ENCODE data around the gene USP43.

The USP43 gene

GRCh38 chr17:9767432-9767991 lies 122.2 kb downstream of the USP43 start:
- H3K9me3 ChIP-seq (ENCODE audit: insufficient read depth, low read length) = no peaks in the 10 kb centered on the region
- H3K27me3 ChIP-seq (ENCODE audit: insufficient read depth, insufficient read length) = no peaks in the 10 kb centered on the region
- H3K9ac ChIP-seq (ENCODE audit: insufficient read length, low read depth) = no peak overlapping the region
- no peak overlapping the region for H3K4me3 ChIP-seq (ENCODE audit: insufficient read length, low read depth)
- no peak for TF ChIP-seq SUZ12 (IDR thresholded peaks at IDR 0.05; ENCODE audit: extremely low read depth, insufficient read depth, insufficient read length)
- TF ChIP-seq YY1 (IDR thresholded peaks at IDR 0.05; ENCODE audit: insufficient read depth, insufficient read length) = no peak
- TF ChIP-seq ZNF274 (IDR thresholded peaks at IDR 0.05; ENCODE audit: low read depth, low read length) = no peak
- H3K36me3 ChIP-seq (ENCODE audit: insufficient read depth, insufficient read length, low read length) = no peaks in the 10 kb centered on the region
- no peak for DNase-seq (ENCODE audit: low read depth, low spot score)
- H3K4me1 ChIP-seq (ENCODE audit: insufficient read depth, insufficient read length) = peaks cover 3% of the 10 kb centered on the region

GRCh38 chr17:9768381-9768934 lies 123.1 kb downstream of the USP43 start:
- Histone ChIP-seq H3K9me3 (ENCODE audit: insufficient read depth, low read length) (no peaks in the 10 kb centered on the region), H3K9ac (ENCODE audit: insufficient read length, low read depth) (no peak overlapping the region), H3K4me1 (ENCODE audit: insufficient read depth, insufficient read length) (peaks cover 3% of the 10 kb centered on the region), H3K27me3 (ENCODE audit: insufficient read depth, insufficient read length) (no peaks in the 10 kb centered on the region), H3K36me3 (ENCODE audit: insufficient read depth, insufficient read length, low read length) (no peaks in the 10 kb centered on the region), H3K4me3 (ENCODE audit: insufficient read length, low read depth) (no peak overlapping the region)
- TF ChIP-seq YY1 (IDR thresholded peaks at IDR 0.05; ENCODE audit: insufficient read depth, insufficient read length) = no peak
- no peak for TF ChIP-seq ZNF274 (IDR thresholded peaks at IDR 0.05; ENCODE audit: low read depth, low read length)
- TF ChIP-seq SUZ12 (IDR thresholded peaks at IDR 0.05; ENCODE audit: extremely low read depth, insufficient read depth, insufficient read length) = no peak
- DNase-seq (ENCODE audit: low read depth, low spot score) = no peak

GRCh38 chr17:9769036-9769695 lies 123.8 kb downstream of the USP43 start:
- H3K4me1 ChIP-seq (ENCODE audit: insufficient read depth, insufficient read length) = peaks cover 3% of the 10 kb centered on the region
- H3K36me3 ChIP-seq (ENCODE audit: insufficient read depth, insufficient read length, low read length) = no peaks in the 10 kb centered on the region
- no peaks in the 10 kb centered on the region for H3K27me3 ChIP-seq (ENCODE audit: insufficient read depth, insufficient read length)
- no peak for DNase-seq (ENCODE audit: low read depth, low spot score)
- H3K9ac ChIP-seq (ENCODE audit: insufficient read length, low read depth) = no peak overlapping the region
- H3K9me3 ChIP-seq (ENCODE audit: insufficient read depth, low read length) = no peaks in the 10 kb centered on the region
- H3K4me3 ChIP-seq (ENCODE audit: insufficient read length, low read depth) = no peak overlapping the region
- TF ChIP-seq ZNF274 (IDR thresholded peaks at IDR 0.05; ENCODE audit: low read depth, low read length) (no peak), YY1 (IDR thresholded peaks at IDR 0.05; ENCODE audit: insufficient read depth, insufficient read length) (no peak), SUZ12 (IDR thresholded peaks at IDR 0.05; ENCODE audit: extremely low read depth, insufficient read depth, insufficient read length) (no peak)

GRCh38 chr17:9771465-9771864 lies 126.1 kb downstream of the USP43 start:
- DNase-seq (ENCODE audit: low read depth, low spot score) = no peak
- H3K9me3 ChIP-seq (ENCODE audit: insufficient read depth, low read length) = no peaks in the 10 kb centered on the region

GRCh38 chr17:9772658-9773057 lies 127.3 kb downstream of the USP43 start:
- no peaks in the 10 kb centered on the region for H3K9me3 ChIP-seq (ENCODE audit: insufficient read depth, low read length)
- H3K4me3 ChIP-seq (ENCODE audit: insufficient read length, low read depth) = no peak overlapping the region
- no peak overlapping the region for H3K9ac ChIP-seq (ENCODE audit: insufficient read length, low read depth)
- H3K4me1 ChIP-seq (ENCODE audit: insufficient read depth, insufficient read length) = peaks cover 3% of the 10 kb centered on the region
- TF ChIP-seq ZNF274 (IDR thresholded peaks at IDR 0.05; ENCODE audit: low read depth, low read length) (no peak), YY1 (IDR thresholded peaks at IDR 0.05; ENCODE audit: insufficient read depth, insufficient read length) (no peak), SUZ12 (IDR thresholded peaks at IDR 0.05; ENCODE audit: extremely low read depth, insufficient read depth, insufficient read length) (no peak)
- no peak for DNase-seq (ENCODE audit: low read depth, low spot score)
- no peaks in the 10 kb centered on the region for H3K27me3 ChIP-seq (ENCODE audit: insufficient read depth, insufficient read length)
- H3K36me3 ChIP-seq (ENCODE audit: insufficient read depth, insufficient read length, low read length) = no peaks in the 10 kb centered on the region

More at GRCh38 chr17:9771465-9771864, 126.1 kb downstream of the USP43 start:
- peaks cover 3% of the 10 kb centered on the region for H3K4me1 ChIP-seq (ENCODE audit: insufficient read depth, insufficient read length)
- H3K27me3 ChIP-seq (ENCODE audit: insufficient read depth, insufficient read length) = no peaks in the 10 kb centered on the region
- no peak overlapping the region for H3K9ac ChIP-seq (ENCODE audit: insufficient read length, low read depth)
- TF ChIP-seq YY1 (IDR thresholded peaks at IDR 0.05; ENCODE audit: insufficient read depth, insufficient read length) = no peak
- no peak for TF ChIP-seq SUZ12 (IDR thresholded peaks at IDR 0.05; ENCODE audit: extremely low read depth, insufficient read depth, insufficient read length)
- TF ChIP-seq ZNF274 (IDR thresholded peaks at IDR 0.05; ENCODE audit: low read depth, low read length) = no peak
- H3K36me3 ChIP-seq (ENCODE audit: insufficient read depth, insufficient read length, low read length) = no peaks in the 10 kb centered on the region
- no peak overlapping the region for H3K4me3 ChIP-seq (ENCODE audit: insufficient read length, low read depth)

GRCh38 chr17:9776911-9777310 lies 131.6 kb downstream of the USP43 start:
- Histone ChIP-seq H3K9ac (ENCODE audit: insufficient read length, low read depth) (no peak overlapping the region), H3K4me3 (ENCODE audit: insufficient read length, low read depth) (no peak overlapping the region), H3K4me1 (ENCODE audit: insufficient read depth, insufficient read length) (no peaks in the 10 kb centered on the region), H3K9me3 (ENCODE audit: insufficient read depth, low read length) (no peaks in the 10 kb centered on the region), H3K27me3 (ENCODE audit: insufficient read depth, insufficient read length) (no peaks in the 10 kb centered on the region), H3K36me3 (ENCODE audit: insufficient read depth, insufficient read length, low read length) (no peaks in the 10 kb centered on the region)
- DNase-seq (ENCODE audit: low read depth, low spot score) = no peak
- TF ChIP-seq ZNF274 (IDR thresholded peaks at IDR 0.05; ENCODE audit: low read depth, low read length) = no peak
- TF ChIP-seq YY1 (IDR thresholded peaks at IDR 0.05; ENCODE audit: insufficient read depth, insufficient read length) = no peak
- no peak for TF ChIP-seq SUZ12 (IDR thresholded peaks at IDR 0.05; ENCODE audit: extremely low read depth, insufficient read depth, insufficient read length)
